ENCODE data around the gene KRT8.

Gene KRT8

GRCh38 chr12:52906191-52906601 lies 1.3 kb upstream of the KRT8 start:
- Histone ChIP-seq H3K27ac (peak overlapping the region; percentile 96), H3K4me1 (peaks cover 30% of the 10 kb centered on the region)

GRCh38 chr12:52903855-52904508 lies 894 bp downstream of the KRT8 start:
- Histone ChIP-seq H3K4me1 (peaks cover 28% of the 10 kb centered on the region), H3K4me2 (ENCODE audit: low read length) (peak overlapping the region; percentile 70), H2AFZ (peak overlapping the region; percentile 79), H3K79me2 (peaks cover 3% of the 10 kb centered on the region), H3K4me3 (ENCODE audit: low read depth, low read length) (peak overlapping the region; percentile 78), H3K27me3 (ENCODE audit: control insufficient read depth, insufficient read depth, low read length) (no peaks in the 10 kb centered on the region), H3K36me3 (ENCODE audit: control insufficient read depth, insufficient read depth, low read length) (no peaks in the 10 kb centered on the region), H3K27ac (peak overlapping the region; percentile 96), H3K9ac (peak overlapping the region; percentile 96), H3K9me3 (ENCODE audit: control insufficient read depth, low read length) (no peaks in the 10 kb centered on the region)
- TF ChIP-seq CTCF (IDR thresholded peaks at IDR 0.05) = no peak

More at GRCh38 chr12:52906191-52906601, 1.3 kb upstream of the KRT8 start:
- no peaks in the 10 kb centered on the region for H3K27me3 ChIP-seq (ENCODE audit: control insufficient read depth, insufficient read depth, low read length)
- no peak overlapping the region for H3K4me2 ChIP-seq (ENCODE audit: low read length)
- no peaks in the 10 kb centered on the region for H3K9me3 ChIP-seq (ENCODE audit: control insufficient read depth, low read length)
- H2AFZ ChIP-seq = peak overlapping the region; percentile 29
- TF ChIP-seq CTCF (IDR thresholded peaks at IDR 0.05) = no peak
- H3K36me3 ChIP-seq (ENCODE audit: control insufficient read depth, insufficient read depth, low read length) = no peaks in the 10 kb centered on the region
- H3K79me2 ChIP-seq = peaks cover 3% of the 10 kb centered on the region
- H3K9ac ChIP-seq = no peak overlapping the region
- no peak overlapping the region for H3K4me3 ChIP-seq (ENCODE audit: low read depth, low read length)

- Histone ChIP-seq H3K36me3 (ENCODE audit: control insufficient read depth, insufficient read depth, low read length) (no peaks in the 10 kb centered on the region), H3K79me2 (peaks cover 3% of the 10 kb centered on the region), H3K4me1 (peaks cover 26% of the 10 kb centered on the region), H3K27ac (peak overlapping the region; percentile 70), H3K9ac (peak overlapping the region; percentile 12), H3K4me3 (ENCODE audit: low read depth, low read length) (peak overlapping the region; percentile 68), H3K27me3 (ENCODE audit: control insufficient read depth, insufficient read depth, low read length) (no peaks in the 10 kb centered on the region), H2AFZ (peak overlapping the region; percentile 76), H3K9me3 (ENCODE audit: control insufficient read depth, low read length) (no peaks in the 10 kb centered on the region), H3K4me2 (ENCODE audit: low read length) (peak overlapping the region; percentile 82)
- TF ChIP-seq CTCF (IDR thresholded peaks at IDR 0.05) = no peak
Measured at GRCh38 chr12:52903285-52903854, 1.5 kb downstream of the KRT8 start.

- Histone ChIP-seq H3K9ac (no peak overlapping the region), H3K4me3 (ENCODE audit: low read depth, low read length) (no peak overlapping the region), H3K27me3 (ENCODE audit: control insufficient read depth, insufficient read depth, low read length) (no peaks in the 10 kb centered on the region), H3K79me2 (peaks cover 3% of the 10 kb centered on the region), H3K27ac (no peak overlapping the region), H3K4me1 (peaks cover 12% of the 10 kb centered on the region), H3K4me2 (ENCODE audit: low read length) (no peak overlapping the region), H2AFZ (no peak overlapping the region), H3K9me3 (ENCODE audit: control insufficient read depth, low read length) (no peaks in the 10 kb centered on the region), H3K36me3 (ENCODE audit: control insufficient read depth, insufficient read depth, low read length) (no peaks in the 10 kb centered on the region)
- no peak for TF ChIP-seq CTCF (IDR thresholded peaks at IDR 0.05)
Measured at GRCh38 chr12:52901715-52902541, 2.9 kb downstream of the KRT8 start.

Measured in parathyroid adenoma (tissue), 2 donors.